NCI-H2227 (cell line): ENCODE data around the gene FANK1.

ENCODE experiments used
- DNase-seq: peaks from one replicate; lab custom pipeline; 2025; ENCODE audit not compliant: unreplicated experiment; lab: John Stamatoyannopoulos, UW

Gene FANK1

GRCh38 chr10:125984865-125985495 is 88.6 kb downstream of the FANK1 start:
- no peak for DNase-seq

DNA sequence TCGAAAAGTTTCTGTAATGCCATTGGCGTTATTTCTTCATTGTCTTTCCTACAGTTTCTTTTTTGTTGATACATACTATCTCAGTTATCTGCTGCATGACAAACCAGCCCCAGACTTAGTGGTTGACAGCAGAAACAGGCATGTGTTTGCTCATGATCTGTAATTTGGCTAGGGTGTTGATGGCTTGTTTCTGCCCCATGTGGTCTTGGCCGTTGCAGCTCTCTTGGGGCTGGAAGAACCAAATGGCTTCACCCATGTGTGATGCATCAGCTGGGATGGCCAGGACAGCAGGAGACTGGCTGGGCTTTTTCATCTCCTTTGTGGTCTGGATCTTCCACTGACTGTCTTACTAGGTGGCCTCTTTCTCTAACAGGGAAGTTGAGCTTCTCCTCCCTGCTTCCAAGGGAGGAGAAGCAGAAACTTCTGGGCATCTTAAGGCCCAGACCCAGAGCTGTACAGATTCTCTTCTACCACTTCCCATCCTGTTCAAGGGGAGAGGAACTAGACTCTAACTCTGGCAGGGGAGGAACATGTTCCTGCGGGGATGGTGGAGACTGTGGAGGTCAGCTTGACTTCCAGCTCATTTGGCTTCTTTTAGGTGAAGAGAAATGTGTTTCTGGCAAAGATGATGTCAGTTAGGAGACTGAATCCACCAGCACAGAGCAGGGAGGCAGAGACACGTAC is 89.3 kb downstream of the FANK1 start:
- no peak for DNase-seq

DNA sequence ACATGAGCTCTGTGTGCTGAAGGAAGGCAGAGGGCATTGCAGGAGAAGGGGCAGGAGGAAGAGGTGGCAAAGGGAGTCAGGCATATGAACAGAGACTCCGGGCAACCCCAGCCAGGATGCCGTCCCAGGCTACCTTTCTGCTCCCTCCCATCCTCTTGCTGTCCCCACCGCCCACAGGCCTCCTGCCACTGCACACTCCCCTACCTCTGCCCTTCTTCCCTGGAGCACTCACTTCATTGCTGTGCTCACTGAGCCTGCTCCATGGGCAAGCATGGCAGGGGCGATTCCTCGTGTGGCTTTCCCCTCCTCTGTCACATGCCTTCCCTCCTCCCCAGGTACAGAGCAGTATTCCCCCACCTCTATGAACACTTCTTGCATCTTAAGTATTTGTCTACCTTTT is 93.4 kb downstream of the FANK1 start:
- DNase-seq, result no peak

DNA sequence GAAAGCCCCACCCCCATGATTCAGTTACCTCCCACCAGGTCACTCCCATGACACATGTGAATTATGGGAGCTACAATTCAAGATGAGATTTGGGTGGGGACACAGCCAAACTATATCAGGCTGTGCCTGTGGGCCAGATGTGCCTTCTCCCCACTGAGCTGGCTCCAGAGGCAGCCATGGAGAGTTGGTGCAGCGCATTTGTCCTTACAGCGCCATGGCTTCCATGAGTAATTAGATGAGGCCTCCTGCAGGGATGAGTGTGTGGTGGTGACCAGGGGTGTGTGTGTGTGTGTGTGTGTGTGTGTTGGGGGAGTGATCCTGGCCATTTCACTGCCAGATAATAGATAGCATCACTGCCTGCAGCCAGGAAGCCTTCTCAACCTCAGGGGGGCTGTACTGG is 94.6 kb downstream of the FANK1 start:
- DNase-seq, result no peak

GRCh38 chr10:125991392-125991791 is 95.0 kb downstream of the FANK1 start:
- no peak for DNase-seq

DNA sequence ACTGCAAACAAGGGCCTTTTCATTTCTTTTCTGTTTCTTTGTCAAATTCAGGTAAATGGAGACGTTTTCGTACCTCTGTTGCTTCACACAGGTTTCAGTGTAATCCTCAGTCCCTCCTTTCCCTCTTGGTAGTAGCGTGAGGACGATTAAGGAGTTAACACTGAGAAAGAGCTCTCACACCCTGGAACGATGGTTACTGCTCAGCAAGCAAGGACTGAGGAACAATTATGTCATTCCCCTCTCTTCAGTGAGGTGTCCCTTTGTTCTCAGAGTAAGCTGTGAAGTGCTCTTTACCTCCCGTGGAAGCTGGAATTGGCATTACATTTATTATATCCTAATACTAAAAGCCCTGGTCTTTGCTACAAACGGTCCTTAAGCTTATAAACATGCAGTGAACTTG is 95.9 kb downstream of the FANK1 start:
- DNase-seq, result no peak

GRCh38 chr10:125994601-125995000 is 98.2 kb downstream of the FANK1 start:
- no peak for DNase-seq

DNA sequence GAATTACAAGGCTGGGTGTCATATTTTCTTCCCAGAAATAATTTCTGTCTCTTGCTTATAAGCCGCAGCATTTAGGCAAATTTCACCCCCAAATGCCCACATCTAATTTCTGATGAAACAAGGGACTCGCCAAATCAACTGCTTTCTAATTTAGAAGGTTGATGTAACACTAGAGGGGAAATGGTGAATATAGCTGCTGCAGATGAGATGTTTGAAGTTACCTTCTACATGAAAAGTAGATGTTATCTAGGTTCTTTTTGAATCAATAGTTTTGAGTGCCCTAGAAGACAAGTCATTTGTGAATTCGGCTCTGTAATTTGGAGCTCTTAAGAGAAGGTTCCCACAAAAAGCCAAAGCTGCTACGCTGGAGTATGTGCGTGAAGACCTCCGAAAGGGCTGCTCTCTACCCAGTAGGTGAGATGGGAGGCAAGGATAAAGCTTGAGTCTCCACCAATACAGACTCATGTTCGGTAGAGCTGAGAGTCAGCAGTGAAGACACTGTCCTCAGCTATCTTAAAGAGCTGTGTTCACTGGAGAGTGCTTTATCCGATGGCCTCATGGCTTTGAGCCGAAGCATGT is 99.5 kb downstream of the FANK1 start:
- DNase-seq, result no peak

DNA sequence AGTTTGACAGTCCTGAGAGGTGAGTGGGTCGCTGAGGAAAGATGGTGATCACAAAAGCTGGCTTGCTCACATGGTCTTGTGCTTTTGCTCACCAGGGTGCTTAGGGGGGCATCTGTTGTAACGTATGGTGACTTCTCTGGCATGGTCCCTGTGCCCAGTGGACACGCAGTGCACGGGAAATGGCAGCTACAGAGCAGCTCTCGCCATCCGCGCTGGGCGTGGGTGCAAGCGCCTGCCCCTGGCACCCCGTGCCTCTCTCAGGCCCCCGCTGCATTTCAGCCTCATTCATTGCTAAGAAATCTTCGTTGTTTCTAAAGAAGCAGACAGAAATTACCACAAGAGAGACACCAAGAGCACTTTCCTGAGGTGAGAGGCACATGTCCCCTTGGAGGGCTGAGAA is 101.2 kb downstream of the FANK1 start:
- no peak for DNase-seq

DNA sequence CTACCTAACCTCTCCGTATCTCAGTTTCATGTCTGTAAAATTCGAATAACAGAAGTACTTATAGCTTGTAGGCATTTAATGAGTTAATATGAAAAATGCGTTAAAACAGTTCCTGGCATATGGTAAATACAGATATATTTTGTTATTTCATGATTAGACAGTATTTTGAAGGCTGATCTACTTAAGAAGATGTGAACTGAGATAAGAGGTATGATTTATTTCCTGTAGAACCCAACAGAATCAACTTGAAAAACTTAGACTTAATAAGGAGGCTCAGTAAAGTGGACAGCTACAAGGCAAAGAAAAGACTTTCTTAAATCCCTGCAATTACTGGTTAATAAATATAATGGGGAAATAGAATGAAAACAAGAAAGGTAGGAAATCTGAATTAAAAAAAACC is 103.3 kb downstream of the FANK1 start:
- DNase-seq, result no peak

DNA sequence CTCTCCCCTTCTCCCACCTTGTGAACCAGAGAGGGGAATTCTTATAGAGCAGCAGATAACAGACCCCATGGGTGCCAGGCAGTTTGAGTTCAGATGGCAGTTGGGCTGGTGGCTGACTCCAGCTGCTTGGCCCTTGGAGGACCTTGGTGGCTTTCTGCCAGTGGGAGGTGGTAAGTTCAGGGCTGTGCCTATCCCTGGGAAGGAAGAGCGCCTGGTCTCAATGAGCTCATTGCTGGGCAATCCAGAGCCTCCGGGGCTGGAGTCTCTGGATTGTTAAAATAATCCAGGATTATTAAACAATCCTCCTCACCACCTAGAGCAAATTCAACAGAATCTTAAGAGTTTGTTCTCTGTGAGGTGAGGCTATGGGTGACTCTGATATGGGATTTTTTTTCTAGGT is 105.2 kb downstream of the FANK1 start:
- no peak for DNase-seq

DNA sequence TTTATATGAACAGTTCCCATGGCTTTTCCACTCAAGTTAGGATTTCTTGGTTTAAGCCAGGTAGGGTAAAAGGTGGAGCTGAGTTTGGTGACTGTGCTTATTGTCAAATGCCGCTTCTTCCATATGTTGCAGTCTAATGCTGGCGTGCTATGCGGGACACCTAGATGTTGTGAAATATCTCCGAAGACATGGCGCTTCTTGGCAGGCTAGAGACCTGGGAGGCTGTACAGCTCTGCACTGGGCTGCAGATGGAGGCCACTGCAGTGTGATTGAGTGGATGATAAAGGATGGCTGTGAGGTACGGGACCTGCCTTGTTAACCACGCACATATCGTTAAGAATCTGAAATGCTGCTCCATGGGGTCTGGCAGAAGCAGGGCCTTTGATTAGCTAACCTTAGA is 108.4 kb downstream of the FANK1 start:
- DNase-seq, result no peak

DNA sequence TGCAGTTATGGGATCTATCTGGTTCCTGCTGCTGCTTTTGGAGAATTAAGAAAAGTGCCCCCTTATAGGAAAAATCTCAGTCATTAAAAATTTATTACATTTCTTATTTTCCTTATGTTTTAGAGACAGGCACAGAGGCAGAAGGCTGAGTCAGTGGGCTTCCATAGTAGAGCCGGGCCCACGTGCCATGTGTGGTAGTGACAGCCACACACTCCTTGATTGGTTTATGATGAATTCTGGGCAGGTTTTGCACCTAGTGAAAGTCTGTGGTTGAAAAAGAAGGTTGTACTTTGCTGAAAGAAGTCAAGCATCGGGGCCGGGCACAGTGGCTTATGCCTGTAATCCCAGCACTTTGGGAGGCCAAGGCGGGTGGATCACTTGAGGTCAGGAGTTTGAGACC is 109.9 kb downstream of the FANK1 start:
- no peak for DNase-seq

DNA sequence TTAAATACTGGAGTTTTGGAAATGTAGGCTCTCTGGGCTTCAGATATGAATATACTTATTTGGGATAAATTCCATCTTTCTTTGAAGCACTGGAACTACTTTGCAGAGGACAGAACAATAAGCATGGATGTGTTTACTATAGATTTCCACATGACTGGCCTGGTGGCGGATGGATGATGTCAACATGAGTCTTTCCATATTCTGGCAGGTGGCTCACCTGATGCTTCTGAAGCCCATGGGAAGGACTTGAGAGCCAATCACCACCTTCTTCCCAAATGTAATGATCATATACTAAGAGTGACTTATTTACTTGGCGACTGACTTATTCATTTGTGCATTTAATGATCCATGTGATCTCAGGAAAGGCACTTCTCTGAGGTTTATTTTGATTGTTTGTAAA is 110.5 kb downstream of the FANK1 start:
- DNase-seq, result no peak

- no peak for DNase-seq
Measured at GRCh38 chr10:126009650-126010049, 113.3 kb downstream of the FANK1 start.

GRCh38 chr10:126011995-126012394 is 115.6 kb downstream of the FANK1 start:
- no peak for DNase-seq

DNA sequence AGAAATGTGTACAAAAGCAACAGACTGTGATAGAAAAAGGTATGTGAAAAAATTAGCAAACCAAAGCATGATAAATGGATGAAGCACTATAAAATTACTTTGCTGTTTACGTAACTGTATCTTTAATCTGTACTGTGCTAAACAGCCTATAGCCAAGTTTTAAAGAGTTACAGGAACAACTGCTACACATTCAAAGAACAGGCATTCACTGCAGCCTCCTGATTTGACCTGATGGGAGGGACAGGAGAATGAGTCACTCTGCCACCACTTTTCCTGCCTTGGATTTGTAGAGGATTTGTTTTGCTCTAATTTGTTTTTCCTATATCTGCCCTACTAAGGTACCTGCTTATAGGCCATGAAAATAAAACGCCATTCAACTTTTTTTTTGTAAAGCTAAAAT is 116.1 kb downstream of the FANK1 start:
- DNase-seq, result no peak

DNA sequence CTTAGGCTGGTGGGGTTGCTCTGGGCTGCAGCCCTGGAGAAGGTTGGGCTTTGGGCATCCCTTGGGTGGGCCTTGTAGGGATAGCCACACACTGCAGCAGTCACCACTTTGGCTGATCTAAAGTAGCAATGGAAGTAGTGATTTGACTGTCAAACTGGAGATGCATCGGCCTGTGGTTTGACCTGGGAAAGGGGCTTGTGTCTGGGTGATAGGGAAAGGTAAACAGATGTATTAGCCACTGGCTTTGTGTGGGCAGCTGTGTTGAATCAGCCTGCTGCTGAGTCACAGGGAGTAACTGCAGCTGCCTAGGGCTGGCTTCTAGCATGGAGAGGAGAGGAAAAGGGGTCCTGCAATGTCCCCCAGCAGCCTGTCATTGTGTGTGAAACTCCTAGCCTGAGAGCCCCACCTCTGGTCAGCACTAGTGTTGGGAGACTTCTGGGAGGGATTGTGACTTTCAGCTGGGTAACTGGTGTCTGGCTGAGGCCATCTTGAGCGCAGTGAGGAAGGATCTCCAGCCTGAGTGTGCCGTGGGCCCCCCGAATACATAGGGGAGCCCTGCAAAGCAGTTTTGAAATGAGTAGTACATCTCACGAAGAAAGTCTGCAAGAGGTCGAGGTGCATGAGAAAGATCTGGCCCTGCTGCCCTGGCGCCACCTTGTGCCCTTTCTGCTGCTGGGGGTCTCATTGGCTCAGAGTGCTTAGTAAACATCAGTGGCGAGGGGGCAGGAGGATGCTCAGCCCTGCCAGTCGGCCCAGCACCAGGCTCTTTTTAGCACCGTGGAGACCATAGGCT is 117.3 kb downstream of the FANK1 start:
- DNase-seq, result no peak

GRCh38 chr10:126014309-126014708 is 117.9 kb downstream of the FANK1 start:
- DNase-seq, result no peak

GRCh38 chr10:126015413-126015812 is 119.0 kb downstream of the FANK1 start:
- DNase-seq, result no peak

DNA sequence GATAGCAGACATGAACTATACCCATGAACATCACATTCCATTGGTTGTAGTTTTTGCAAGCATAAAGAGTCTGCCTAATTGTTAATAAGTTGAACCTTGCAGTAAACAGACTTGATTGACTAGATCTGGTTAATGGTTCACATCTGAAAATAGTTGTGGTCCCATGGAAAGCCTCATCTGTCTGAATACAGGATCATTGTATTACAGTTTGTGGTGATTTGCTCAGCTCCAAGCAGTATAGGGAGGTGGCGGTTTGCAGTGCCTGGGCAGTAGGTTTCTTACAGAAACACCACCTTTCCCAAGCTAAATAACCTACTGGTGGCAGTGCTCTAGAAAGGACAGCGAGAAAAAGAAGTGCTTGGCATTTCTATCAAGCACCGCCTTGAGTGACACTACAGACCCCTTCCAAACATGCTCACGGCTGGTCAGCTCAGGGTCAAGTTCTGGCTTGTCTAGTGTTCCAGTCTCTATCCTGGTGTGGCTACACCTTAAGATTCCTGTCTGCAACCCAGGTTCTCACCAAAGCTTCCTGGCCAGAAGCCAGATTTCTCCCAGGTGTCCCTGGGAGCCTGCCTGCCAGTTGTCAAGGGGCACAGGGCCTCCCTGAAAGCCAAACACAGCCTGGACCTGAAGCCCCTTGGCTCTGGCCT is 119.9 kb downstream of the FANK1 start:
- no peak for DNase-seq
